H7 (cell line): ENCODE data around the gene CHD9NB. TPM values are rescaled to one million over a fixed set of nuclear protein-coding genes. Genes with fewer than 3 reads are reported as not detected.
"Not testable (repeated sequence)": the region's sequence is repeated elsewhere in the genome, so short reads cannot be mapped to it uniquely, and the experiment has no call there.

Experiments used
- DNase-seq: peaks from one replicate; pipeline ENCODE4 v3.0.0; 2012
- H3K27me3 ChIP-seq: 2 replicates; pipeline ENCODE4 v1.6.0; 2011; ENCODE audit warnings: mild to moderate bottlenecking, low read length; ENCODE audit not compliant: control insufficient read depth, insufficient read depth
- H3K36me3 ChIP-seq: replicated peaks from 2 replicates; pipeline ENCODE4 v1.5.1; 2011; ENCODE audit warnings: low read length; ENCODE audit not compliant: control insufficient read depth, insufficient read depth
- H3K4me3 ChIP-seq: 2 replicates; pipeline ENCODE4 v1.5.1; 2011; ENCODE audit warnings: low read depth, mild to moderate bottlenecking, control low read depth, low read length, moderate library complexity; ENCODE audit not compliant: insufficient read depth
- total RNA-seq: library from RNA; depleted of rRNA; stranded (reverse); fragments of >200 nt; shearing (Covaris generic); gene quantifications from 2 replicates; pipeline ENCODE4 v1.2.3, GENCODE V29; 2014

CHD9NB gene
- total RNA-seq, 1 experiment from 2014 or later, result 2.0 TPM

- H3K27me3 ChIP-seq, result no peaks in the 10 kb centered on the region
- H3K4me3 ChIP-seq, result no peak overlapping the region
- no peaks in the 10 kb centered on the region for H3K36me3 ChIP-seq
- DNase-seq, result no peak
Observed at GRCh38 chr16:53089434-53090285, 37.0 kb upstream of the CHD9NB start.

GRCh38 chr16:53087101-53087500 lies 34.4 kb upstream of the CHD9NB start:
- DNase-seq, result no peak
- H3K27me3 ChIP-seq, result no peaks in the 10 kb centered on the region
- no peak overlapping the region for H3K4me3 ChIP-seq
- H3K36me3 ChIP-seq, result no peaks in the 10 kb centered on the region

- no peaks in the 10 kb centered on the region for H3K36me3 ChIP-seq
- DNase-seq, result no peak
- no peaks in the 10 kb centered on the region for H3K27me3 ChIP-seq
- H3K4me3 ChIP-seq, result no peak overlapping the region
Observed at GRCh38 chr16:53085931-53086421, 33.3 kb upstream of the CHD9NB start.

GRCh38 chr16:53085369-53085843 lies 32.7 kb upstream of the CHD9NB start:
- Histone ChIP-seq H3K27me3 (no peaks in the 10 kb centered on the region), H3K4me3 (no peak overlapping the region), H3K36me3 (no peaks in the 10 kb centered on the region)
- no peak for DNase-seq

- no peaks in the 10 kb centered on the region for H3K36me3 ChIP-seq
- DNase-seq, result no peak
- no peaks in the 10 kb centered on the region for H3K27me3 ChIP-seq
- no peak overlapping the region for H3K4me3 ChIP-seq
Observed at GRCh38 chr16:53084746-53085334, 32.1 kb upstream of the CHD9NB start.

DNA sequence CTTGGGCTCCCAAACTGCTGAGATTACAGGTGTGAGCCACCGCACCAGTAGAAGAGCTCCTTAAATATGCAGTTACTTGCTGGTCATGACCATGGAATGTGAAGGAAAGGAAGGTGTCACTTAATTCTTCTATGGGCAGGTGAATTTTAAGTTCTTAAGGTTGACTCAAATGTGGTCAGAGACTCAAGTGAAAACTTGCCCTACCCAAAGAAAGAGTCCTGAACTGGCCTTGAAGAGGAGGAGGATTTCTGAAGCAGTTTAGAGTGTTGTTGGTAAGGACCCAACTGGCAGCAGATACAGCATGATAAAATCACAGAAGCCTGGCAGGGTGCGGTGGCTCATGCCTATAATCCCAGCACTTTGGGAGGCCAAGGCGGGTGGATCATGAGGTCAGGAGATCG lies 31.4 kb upstream of the CHD9NB start:
- H3K27me3 ChIP-seq, result no peaks in the 10 kb centered on the region
- H3K4me3 ChIP-seq, result no peak overlapping the region
- no peaks in the 10 kb centered on the region for H3K36me3 ChIP-seq
- DNase-seq, result no peak

DNA sequence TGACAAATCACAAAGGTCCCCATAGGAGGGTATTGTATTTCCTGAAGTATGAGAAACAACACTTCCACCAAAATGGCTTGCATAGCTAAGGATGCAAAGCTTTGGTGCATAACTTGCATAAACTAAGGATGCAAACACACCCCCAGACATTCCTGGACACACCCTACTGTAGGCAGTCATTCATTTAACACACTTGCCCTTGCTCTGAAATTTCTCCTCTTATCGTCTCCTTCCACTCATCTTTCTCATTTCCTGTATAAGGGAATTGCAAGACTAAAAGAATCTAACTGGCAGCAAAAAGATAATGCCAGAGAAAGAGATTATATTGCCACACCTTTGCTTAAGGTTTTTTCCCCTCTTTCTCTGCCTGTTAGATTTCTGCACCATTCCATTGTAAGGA lies 30.4 kb upstream of the CHD9NB start:
- H3K36me3 ChIP-seq, result no peaks in the 10 kb centered on the region
- DNase-seq, result no peak

DNA sequence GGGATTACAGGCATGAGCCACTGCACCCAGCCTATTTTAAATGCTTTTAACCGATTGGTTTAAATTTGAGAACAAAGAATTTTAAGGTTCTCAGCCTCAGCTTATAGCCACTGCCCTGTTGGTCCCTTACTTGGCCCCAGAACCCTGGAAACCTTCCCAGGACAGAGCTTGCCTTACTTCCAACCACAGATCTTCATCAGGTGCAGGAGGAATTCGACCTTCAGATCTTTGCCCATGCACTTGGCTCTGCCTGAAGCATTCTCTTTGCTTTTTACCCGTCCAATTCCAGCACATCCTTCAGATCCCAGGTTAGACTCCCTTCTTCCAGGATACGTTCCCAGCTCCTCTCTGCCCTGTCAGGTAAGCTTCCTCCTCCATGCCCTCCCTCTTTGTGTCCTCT lies 29.8 kb upstream of the CHD9NB start:
- Histone ChIP-seq H3K36me3 (no peaks in the 10 kb centered on the region), H3K4me3 (no peak overlapping the region), H3K27me3 (no peaks in the 10 kb centered on the region)
- DNase-seq, result no peak

More for the DNA sequence above, 30.4 kb upstream of the CHD9NB start:
- no peaks in the 10 kb centered on the region for H3K27me3 ChIP-seq
- H3K4me3 ChIP-seq, result no peak overlapping the region

DNA sequence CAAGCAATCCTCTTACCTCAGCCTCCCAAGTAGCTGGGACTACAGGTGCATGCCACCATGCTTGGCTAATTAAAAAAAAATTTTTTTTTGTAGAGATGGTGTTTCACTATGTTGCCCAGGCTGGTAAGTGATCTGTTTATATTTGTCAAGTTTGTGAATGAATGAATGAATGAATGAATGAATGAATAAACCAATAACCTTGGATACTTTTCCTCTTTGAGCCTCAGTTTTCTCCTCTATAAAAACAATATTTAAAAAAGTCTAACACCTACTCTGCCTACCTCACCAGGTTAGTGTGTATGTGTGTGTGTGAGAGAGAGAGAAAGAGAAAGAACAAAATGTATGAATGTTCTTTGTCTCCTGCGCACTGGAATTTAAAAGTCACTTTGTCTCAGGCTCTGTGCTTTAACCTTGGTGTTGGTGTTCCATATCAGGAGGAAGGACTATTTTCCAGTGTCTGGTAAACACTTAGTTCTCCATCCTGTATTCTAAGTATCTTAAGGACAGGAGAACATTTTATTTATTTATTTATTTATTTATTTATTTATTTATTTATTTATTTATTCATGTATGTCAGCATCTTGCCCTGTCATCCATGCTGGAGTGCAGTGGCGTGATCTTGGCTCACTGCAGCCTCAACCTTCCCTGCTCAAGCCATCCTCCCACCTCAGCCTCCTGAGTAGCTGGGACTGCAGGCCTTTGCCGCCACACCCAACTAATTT lies 29.1 kb upstream of the CHD9NB start:
- Histone ChIP-seq H3K36me3 (no peaks in the 10 kb centered on the region), H3K27me3 (no peaks in the 10 kb centered on the region), H3K4me3 (no peak overlapping the region)
- DNase-seq, result no peak

GRCh38 chr16:53081032-53081424 lies 28.3 kb upstream of the CHD9NB start:
- Histone ChIP-seq H3K36me3 (no peaks in the 10 kb centered on the region), H3K27me3 (no peaks in the 10 kb centered on the region), H3K4me3 (no peak overlapping the region)
- no peak for DNase-seq

DNA sequence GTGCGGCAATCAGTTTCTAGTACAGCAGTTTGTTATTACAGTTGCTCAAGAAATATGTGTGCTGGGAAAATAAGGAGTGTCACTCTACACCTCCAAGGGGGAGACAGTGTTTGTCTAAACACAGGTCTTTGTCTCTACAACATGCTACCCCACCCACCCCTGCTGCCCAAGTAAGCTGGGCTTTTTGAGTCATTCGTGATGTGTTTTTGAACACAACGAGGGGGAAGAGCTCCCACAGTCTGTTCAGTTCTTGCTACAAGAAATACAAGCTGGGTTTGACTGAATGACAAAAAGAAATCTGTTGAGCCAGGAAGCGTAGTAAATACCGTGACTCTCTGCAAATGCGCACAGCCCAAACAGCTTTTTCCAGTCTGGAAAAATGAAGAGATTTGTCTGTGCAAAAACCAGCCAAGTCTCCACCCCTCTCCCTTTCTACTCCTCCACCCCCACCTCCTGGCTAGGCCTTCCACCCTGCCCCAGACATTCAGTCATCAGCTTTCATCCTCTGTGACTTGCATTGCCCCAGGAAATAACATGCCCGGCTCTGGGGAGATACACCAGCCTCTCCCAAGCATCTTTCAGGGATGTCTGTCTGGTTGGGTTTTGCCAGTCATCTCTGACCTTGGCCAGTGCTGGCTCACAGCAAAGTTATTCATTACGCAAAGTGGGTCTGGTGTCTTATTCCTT lies 27.8 kb upstream of the CHD9NB start:
- Histone ChIP-seq H3K27me3 (no peaks in the 10 kb centered on the region), H3K4me3 (no peak overlapping the region), H3K36me3 (no peaks in the 10 kb centered on the region; the same call in 1 of the 2 replicates)
- DNase-seq, result no peak

DNA sequence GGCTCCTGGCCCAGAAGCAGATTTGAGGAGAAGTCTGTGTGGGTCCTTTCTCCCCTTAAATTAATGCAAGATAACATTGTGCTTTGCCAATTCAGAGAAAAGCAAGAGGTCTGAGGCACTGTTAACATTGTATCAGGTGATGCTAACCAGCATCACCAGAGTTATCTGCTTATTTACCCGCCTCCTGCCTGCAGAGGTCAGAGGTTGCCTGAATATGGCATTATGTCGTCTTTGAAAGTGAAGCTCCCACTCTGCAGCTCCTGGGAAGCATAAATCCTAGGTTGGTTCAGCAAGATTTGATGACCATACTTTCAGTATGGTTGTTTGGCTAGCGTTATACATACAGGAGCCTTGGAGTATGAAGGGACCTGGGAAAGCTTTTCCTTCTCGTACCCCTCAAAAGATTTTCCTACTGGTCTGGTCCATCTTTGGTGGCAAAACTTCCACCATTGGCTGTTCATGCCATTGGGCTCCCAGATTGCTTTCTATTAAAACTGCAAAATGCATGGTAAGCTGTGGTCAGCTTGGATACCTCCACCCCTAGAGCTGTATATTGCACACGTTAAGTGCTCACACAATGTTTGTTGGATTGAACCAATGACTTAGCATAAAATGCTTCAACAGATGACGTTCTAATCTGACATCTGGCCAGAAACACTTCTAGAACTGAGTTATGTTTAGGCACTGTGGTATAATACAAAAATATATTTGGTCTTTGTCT lies 26.2 kb upstream of the CHD9NB start:
- Histone ChIP-seq H3K27me3 (no peaks in the 10 kb centered on the region), H3K4me3 (no peak overlapping the region), H3K36me3 (no peaks in the 10 kb centered on the region; the same call in 1 of the 2 replicates)
- DNase-seq, result no peak

DNA sequence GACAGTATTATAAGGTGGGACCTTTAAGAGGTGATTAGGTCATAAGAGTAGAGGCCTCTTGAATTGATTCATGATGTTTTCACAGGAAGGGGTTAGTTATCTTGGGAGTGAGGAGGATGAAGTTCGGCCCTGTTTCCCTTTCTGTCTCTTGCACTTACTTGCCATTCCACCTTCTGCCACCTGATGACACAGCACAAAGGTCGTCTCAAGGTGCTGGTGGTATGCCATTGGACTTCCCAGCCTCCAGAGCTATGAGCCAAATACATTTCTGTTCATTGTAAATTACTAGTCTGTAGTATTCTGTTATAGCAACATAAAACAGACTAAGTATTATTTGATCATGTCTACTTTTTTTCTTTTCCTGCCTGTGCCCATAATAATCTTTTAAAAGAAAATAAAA lies 25.6 kb upstream of the CHD9NB start:
- no peak overlapping the region for H3K4me3 ChIP-seq
- no peaks in the 10 kb centered on the region for H3K27me3 ChIP-seq
- no peaks in the 10 kb centered on the region; the same call in 1 of the 2 replicates for H3K36me3 ChIP-seq
- DNase-seq, result no peak

- H3K27me3 ChIP-seq, H3K4me3 ChIP-seq, H3K36me3 ChIP-seq, DNase-seq: not testable (repeated sequence)
Observed at GRCh38 chr16:53075461-53075860, 22.8 kb upstream of the CHD9NB start.
